GM23338 (cell line): ENCODE data around the gene CLDN7. TPM values are rescaled to one million over a fixed set of nuclear protein-coding genes. Genes with fewer than 3 reads are reported as not detected.
A peak's percentile ranks its signal among the peaks of the same experiment; 100 is the strongest.

Experiments
- ATAC-seq: fragments of 200-7000 bp; cut with Tn5 transposase; 3 replicates; pipeline ENCODE4 v1.9.1; 2020
- DNase-seq: peaks from one replicate; pipeline ENCODE4 v3.0.0-alpha.2; 2015; ENCODE audit warnings: low spot score
- H2AFZ ChIP-seq: fragments of 200-600 bp; sonication (generic); 2 replicates; pipeline ENCODE4 v1.8.0; 2016; ENCODE audit warnings: antibody characterized with exemption, mild to moderate bottlenecking, moderate library complexity
- H3F3A ChIP-seq: fragments of 200-600 bp; sonication (generic); replicated peaks from 2 replicates; pipeline ENCODE4 v1.8.0; 2017; ENCODE audit warnings: antibody characterized with exemption, mixed run types, low read depth
- H3K27ac ChIP-seq: fragments of 200-600 bp; sonication (generic); 2 replicates; pipeline ENCODE4 v1.6.1; 2016; ENCODE audit warnings: low read depth
- H3K27me3 ChIP-seq: fragments of 200-600 bp; sonication (generic); 2 replicates; pipeline ENCODE4 v1.8.0; 2016; ENCODE audit warnings: mild to moderate bottlenecking, mixed run types, moderate library complexity; ENCODE audit not compliant: insufficient read depth
- H3K36me3 ChIP-seq: fragments of 200-600 bp; sonication (generic); 2 replicates; pipeline ENCODE4 v1.8.0; 2016; ENCODE audit warnings: mild to moderate bottlenecking; ENCODE audit not compliant: insufficient read depth
- H3K4me1 ChIP-seq: fragments of 200-600 bp; sonication (generic); 2 replicates; pipeline ENCODE4 v1.8.0; 2016; ENCODE audit warnings: mild to moderate bottlenecking, moderate library complexity; ENCODE audit not compliant: insufficient read depth
- H3K4me2 ChIP-seq: fragments of 200-600 bp; sonication (generic); 2 replicates; pipeline ENCODE4 v1.7.1; 2017; ENCODE audit warnings: mixed run types
- H3K4me3 ChIP-seq: fragments of 200-600 bp; sonication (generic); 2 replicates; pipeline ENCODE4 v1.6.1; 2016; ENCODE audit warnings: mixed run types
- H3K79me2 ChIP-seq: fragments of 200-600 bp; sonication (generic); replicated peaks from 2 replicates; pipeline ENCODE4 v1.8.0; 2017; ENCODE audit warnings: mild to moderate bottlenecking; ENCODE audit not compliant: insufficient read depth
- H3K9me2 ChIP-seq: fragments of 200-600 bp; sonication (generic); 2 replicates; pipeline ENCODE4 v1.8.0; 2017; ENCODE audit not compliant: insufficient read depth
- H4K20me1 ChIP-seq: fragments of 200-600 bp; sonication (generic); replicated peaks from 2 replicates; pipeline ENCODE4 v1.8.0; 2017; ENCODE audit warnings: mild to moderate bottlenecking; ENCODE audit not compliant: insufficient read depth
- H3K27ac Mint-ChIP-seq: 2 replicates; pipeline ENCODE4 v1.8.0; 2020; ENCODE audit warnings: inconsistent platforms, mild to moderate bottlenecking, moderate library complexity, mixed read lengths
- H3K27me3 Mint-ChIP-seq: 3 replicates; pipeline ENCODE4 v1.8.0; 2022; ENCODE audit warnings: low read depth, mild to moderate bottlenecking, moderate library complexity, mixed read lengths, inconsistent platforms; ENCODE audit not compliant: insufficient read depth, poor library complexity
- H3K36me3 Mint-ChIP-seq: 3 replicates; pipeline ENCODE4 v1.8.0; 2021; ENCODE audit warnings: low read depth, mild to moderate bottlenecking, inconsistent platforms, moderate library complexity, mixed read lengths
- H3K4me1 Mint-ChIP-seq: 3 replicates; pipeline ENCODE4 v1.8.0; 2020; ENCODE audit warnings: mild to moderate bottlenecking, inconsistent platforms, mixed read lengths
- H3K4me3 Mint-ChIP-seq: 3 replicates; pipeline ENCODE4 v1.8.0; 2021; ENCODE audit warnings: moderate library complexity, mild to moderate bottlenecking, inconsistent platforms, mixed read lengths
- H3K9me3 Mint-ChIP-seq: 3 replicates; pipeline ENCODE4 v1.8.0; 2020; ENCODE audit warnings: moderate library complexity, mild to moderate bottlenecking, inconsistent platforms, mixed read lengths
- CREB1 ChIP-seq: fragments of 250-450 bp; sonication (Bioruptor Pico); IDR thresholded peaks from 2 replicates; pipeline ENCODE4 v1.5.0; 2020; ENCODE audit warnings: low read depth, mild to moderate bottlenecking, moderate library complexity
- CTCF ChIP-seq, 2 experiments: fragments of 200-600 bp in 1 of 2; sonication (generic) in 1 of 2; conservative IDR thresholded peaks; 2 replicates each; pipeline versions ENCODE4 v1.5.1 to v1.6.1; 2016 to 2017; ENCODE audit warnings: antibody characterized with exemption in 2 of 2, low read depth in 2 of 2, mild to moderate bottlenecking in 2 of 2, moderate library complexity in 1 of 2
- ETS1 ChIP-seq: IDR thresholded peaks from 2 replicates; pipeline ENCODE4 v1.6.1; 2016; ENCODE audit warnings: antibody characterized with exemption
- JUNB ChIP-seq: IDR thresholded peaks from one replicate; pipeline ENCODE4 v1.6.1; 2016; ENCODE audit warnings: antibody characterized with exemption; ENCODE audit not compliant: unreplicated experiment
- POLR2AphosphoS5 ChIP-seq: IDR thresholded peaks from 2 replicates; pipeline ENCODE4 v1.6.1; 2016; ENCODE audit warnings: antibody characterized with exemption, low read depth
- REST ChIP-seq: IDR thresholded peaks from one replicate; pipeline ENCODE4 v1.6.1; 2018; ENCODE audit warnings: antibody characterized with exemption; ENCODE audit not compliant: unreplicated experiment
- ZNF331 ChIP-seq: fragments of 250-450 bp; sonication (Bioruptor Pico); IDR thresholded peaks from 2 replicates; pipeline ENCODE4 v1.5.0; 2020; ENCODE audit warnings: low read depth, mild to moderate bottlenecking, moderate library complexity
- ZNF462 ChIP-seq: fragments of 250-450 bp; sonication (Bioruptor Pico); IDR thresholded peaks from 2 replicates; pipeline ENCODE4 v1.5.0; 2020; ENCODE audit warnings: mild to moderate bottlenecking, moderate library complexity
- polyA plus RNA-seq: library from polyadenylated mRNA; unstranded; fragments of >200 nt; fragmentation: Nextera tagmentation; extraction: Ambion mirVana; gene quantifications from 2 replicates; pipeline ENCODE4 v1.2.1, GENCODE V29; 2016
- total RNA-seq: library from RNA; depleted of rRNA; stranded (reverse); fragments of >200 nt; shearing (Covaris generic); gene quantifications from 2 replicates; pipeline ENCODE4 v1.2.3, GENCODE V29; 2014

Gene CLDN7
- total and polyA plus RNA-seq, 2 experiments from 2014 or later, result 50.7 to 111 TPM

- TF ChIP-seq ZNF462, result no peak
- no peak for TF ChIP-seq JUNB
- TF ChIP-seq REST, result no peak
Measured at GRCh38 chr17:7243453-7243729, 18.9 kb downstream of the CLDN7 start (continued).

- Histone ChIP-seq H2AFZ (peak overlapping the region; percentile 84), H3K4me1 (peaks cover 20% of the 10 kb centered on the region), H3F3A (peaks cover 27% of the 10 kb centered on the region), H3K4me3 (peak overlapping the region; percentile 78), H3K79me2 (peaks cover 38% of the 10 kb centered on the region), H3K4me2 (peak overlapping the region; percentile 81), H3K36me3 (peaks cover 16% of the 10 kb centered on the region; the same call in 1 of the 2 replicates), H3K27me3 (no peaks in the 10 kb centered on the region), H3K9me2 (no peaks in the 10 kb centered on the region), H3K27ac (peak overlapping the region; percentile 93), H4K20me1 (peaks cover 4% of the 10 kb centered on the region; the same call in 1 of the 2 replicates)
- Mint-ChIP-seq H3K9me3 (no peaks in the 10 kb centered on the region; the same call in 1 of the 3 replicates), H3K36me3 (peaks cover 50% of the 10 kb centered on the region), H3K27ac (peak overlapping the region; percentile 97), H3K4me1 (peaks cover 37% of the 10 kb centered on the region), H3K27me3 (peaks cover 24% of the 10 kb centered on the region), H3K4me3 (peak overlapping the region; percentile 87)
- TF ChIP-seq ZNF331 (CRISPR knock-in tag), result no peak
- TF ChIP-seq CTCF (conservative IDR thresholded peaks at IDR 0.05; ENCODE audit: low read depth in 2 of 2), result peak in 1 of 2 experiments; percentile 34; a peak in 2 of 4 replicates
- TF ChIP-seq CREB1 (CRISPR knock-in tag), result peak; percentile 85
- peak; percentile 76 for TF ChIP-seq ETS1
- peak; percentile 83 for TF ChIP-seq POLR2AphosphoS5
- ATAC-seq (peak; percentile 55), DNase-seq (peak; percentile 99)
Measured at GRCh38 chr17:7242717-7243452, 19.4 kb downstream of the CLDN7 start.
